Epithelial cell of alveolus of lung (primary cell): Measurements from ENCODE around the gene MYRIP. TPM values are rescaled to one million over a fixed set of nuclear protein-coding genes. Genes with fewer than 3 reads are reported as not detected.

Source experiments
- total RNA-seq: library from RNA; depleted of rRNA; stranded (reverse); fragments of >200 nt; gene quantifications from 2 replicates; pipeline ENCODE4 v1.2.1, GENCODE V29; 2015

The MYRIP gene
- 0.24 TPM in 1 of 2 replicates, not detected in the other for total RNA-seq

DNA sequence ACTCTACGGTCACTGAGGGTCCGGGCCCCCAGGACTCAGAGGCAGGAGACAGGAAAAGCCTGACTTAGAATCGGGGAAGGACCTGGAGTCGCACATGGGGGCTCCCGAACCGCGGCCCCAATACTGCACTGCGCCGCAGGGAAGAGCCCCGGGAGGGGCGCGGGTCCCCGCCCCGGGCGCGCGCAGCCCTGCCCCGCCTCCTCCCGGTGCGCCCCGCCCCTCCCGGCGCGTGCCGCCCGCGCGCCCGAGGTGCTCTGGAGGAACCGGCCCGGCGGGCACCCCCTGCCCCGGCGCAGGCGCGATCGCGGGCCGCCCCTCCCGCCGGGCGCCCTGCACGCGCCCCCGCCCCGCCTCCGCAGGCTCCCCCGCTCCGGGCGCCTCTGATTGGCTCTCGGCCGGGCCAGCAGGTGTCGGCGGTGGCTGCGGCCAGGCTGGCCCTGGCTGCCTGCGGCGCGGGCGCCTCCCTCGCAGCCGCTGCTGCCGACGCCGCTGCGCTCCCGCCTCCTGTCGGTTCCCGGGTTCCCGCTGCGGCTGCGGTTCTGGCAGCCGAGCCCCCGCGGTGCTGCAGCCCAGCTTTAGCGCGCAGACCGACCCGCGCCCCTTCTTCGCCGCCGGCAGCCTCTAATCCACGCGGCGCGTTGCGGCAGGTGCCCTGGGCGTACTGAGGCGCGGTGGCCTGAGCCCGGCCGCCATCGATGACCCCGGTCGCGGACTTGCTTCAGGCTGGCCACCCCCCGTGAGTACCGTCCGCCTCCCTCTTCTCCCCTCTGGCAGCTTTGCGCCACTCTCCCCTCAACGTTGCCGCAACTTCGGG, at the start of gene MYRIP:
Gene MYRIP, plus strand, starts transcription at position 429 of the 814 bp plus-strand sequence. CDS start 91,208 bp downstream, outside the sequence.

DNA sequence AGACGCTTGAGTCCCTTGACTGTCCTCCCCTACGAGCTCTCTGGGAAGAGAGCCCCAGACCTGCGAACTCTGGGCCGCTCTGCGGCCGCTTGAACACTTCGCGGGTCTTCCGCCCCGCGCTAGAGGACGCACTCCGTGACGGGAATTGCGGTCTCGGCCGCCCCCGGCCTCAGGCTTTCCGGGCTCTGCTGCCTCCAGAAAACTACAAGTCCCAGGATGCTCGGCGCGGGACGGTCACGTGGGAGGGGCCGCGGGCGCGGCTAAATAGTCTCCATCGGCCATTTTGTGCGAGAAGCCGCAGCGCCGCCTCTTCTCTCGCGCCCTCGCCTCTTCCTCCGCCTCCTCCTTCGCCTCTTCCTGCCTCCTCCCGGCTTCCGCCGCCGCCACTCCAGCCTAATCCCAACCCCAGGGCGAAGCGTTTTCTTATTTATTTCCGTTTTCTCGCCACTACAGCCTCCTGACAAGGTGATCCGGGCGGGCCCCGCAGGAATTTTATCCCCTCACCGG, 500.1 kb downstream of the MYRIP start, which contains the start of gene EIF1B:
Gene EIF1B, plus strand, starts transcription at position 290 of the 507 bp plus-strand sequence. CDS start 235 bp downstream, outside the sequence.

